ENCODE results near the gene SUPT5H. TPM values are rescaled to one million over a fixed set of nuclear protein-coding genes. Genes with fewer than 3 reads are reported as not detected.

SUPT5H gene
- total and polyA plus RNA-seq, 2 of the 8 experiments (the other 6 are each of a cell fraction or from before 2014, with no cell fraction given) = 77.8 to 111 TPM

GRCh38 chr19:39470724-39471339 lies 25.4 kb downstream of the SUPT5H start:
- H3K9ac ChIP-seq (replicated peaks in 1 of 4; ENCODE audit: extremely low read depth in 1 of 4, low read depth in 3 of 4, low read length in 3 of 4) = no peak overlapping the region
- FAIRE-seq (no peak), DNase-seq (ENCODE audit: low read depth in 1 of 2, low spot score in 2 of 2) (no peak)
- H2BK20ac ChIP-seq (ENCODE audit: low read length) = no peak overlapping the region
- no peak overlapping the region for H3K14ac ChIP-seq (ENCODE audit: insufficient read length)
- H2BK5ac ChIP-seq (ENCODE audit: low read depth, low read length) = no peak overlapping the region
- no peak overlapping the region for H3K4ac ChIP-seq (replicated peaks; ENCODE audit: insufficient read length, low read depth, low read length)
- H3K79me2 ChIP-seq (ENCODE audit: control insufficient read depth in 1 of 2, insufficient read depth in 2 of 2, low read length in 2 of 2) = no peaks in the 10 kb centered on the region
- H3K27ac ChIP-seq (ENCODE audit: low read depth, low read length) = no peak overlapping the region
- H2BK120ac ChIP-seq (replicated peaks; ENCODE audit: low read depth, low read length) = no peak overlapping the region
- peaks cover 39 to 72% (median 66%) of the 10 kb centered on the region in 4 experiments for H3K36me3 ChIP-seq (ENCODE audit: control insufficient read depth in 2 of 4, insufficient read depth in 4 of 4, low read length in 3 of 4)
- ChIA-PET CTCF (ENCODE audit: partially characterized antibody) (interaction anchor here (0.6 to 1.3 kb wide), 4 partner anchors 10 to 63 kb away, joined by 3 to 4 read pairs (median 4); partner anchors contain the start of gene TIMM50), POLR2A (ENCODE audit: partially characterized antibody) (interaction anchor here (0.8 to 1.6 kb wide), 7 partner anchors 22 to 62 kb away, joined by 3 to 7 read pairs (median 4); partner anchors contain the start of genes DLL3, EID2B, RPS16 and SUPT5H)
- H2BK12ac ChIP-seq (ENCODE audit: low read depth, low read length) = no peak overlapping the region
- no peaks in the 10 kb centered on the region; a peak in 1 of 7 replicates for H3K4me1 ChIP-seq (replicated peaks in 1 of 4; ENCODE audit: control insufficient read depth in 3 of 4, insufficient read depth in 4 of 4, low read length in 3 of 4)
- WGBS, 2 experiments (ENCODE audit: extremely low coverage in 1 of 2, insufficient coverage in 1 of 2, insufficient read length in 1 of 2, insufficient replicate concordance in 2 of 2, low coverage in 1 of 2, low lambda C conversion rate in 2 of 2, missing lambda C conversion rate in 1 of 2) = 89% methylated on average over 7 of the region's 7 CpGs; no CpG with 5 or more reads in 1 of the 2 experiments
- H4K20me1 ChIP-seq (replicated peaks in 1 of 2; ENCODE audit: control insufficient read depth in 1 of 2, insufficient read depth in 2 of 2, low read length in 2 of 2) = peaks cover 6 to 19% of the 10 kb centered on the region in 2 experiments
- no peaks in the 10 kb centered on the region; the same call in 1 of the 2 replicates for H3K23me2 ChIP-seq (ENCODE audit: low read depth, low read length)
- H3K23ac ChIP-seq (ENCODE audit: insufficient read length) = no peak overlapping the region
- no peak overlapping the region for H3K56ac ChIP-seq (replicated peaks; ENCODE audit: insufficient read length, low read depth, low read length)
- no peak overlapping the region for H4K91ac ChIP-seq (replicated peaks; ENCODE audit: insufficient read length, low read length)
- H2AFZ ChIP-seq (ENCODE audit: low read length) = no peak overlapping the region
- H2BK15ac ChIP-seq (ENCODE audit: low read length) = no peak overlapping the region
- H2AK5ac ChIP-seq (ENCODE audit: low read depth, low read length) = no peak overlapping the region
- no peaks in the 10 kb centered on the region for H3K9me3 ChIP-seq (ENCODE audit: insufficient read depth in 2 of 2, low read depth in 1 of 2, low read length in 1 of 2)
- no peak overlapping the region for H4K5ac ChIP-seq (ENCODE audit: insufficient read length, low read depth, low read length)
- H4K8ac ChIP-seq (ENCODE audit: extremely low read depth, insufficient read depth, low read length) = no peak overlapping the region
- H3K27me3 ChIP-seq (replicated peaks in 1 of 4; ENCODE audit: control insufficient read depth in 3 of 4, extremely low read depth in 1 of 4, insufficient read depth in 3 of 4, low read length in 3 of 4) = no peaks in the 10 kb centered on the region
- no peak for TF ChIP-seq ASH2L (IDR thresholded peaks at IDR 0.05; ENCODE audit: low read length)
- no peak for TF ChIP-seq EP300 (IDR thresholded peaks at IDR 0.05; ENCODE audit: borderline replicate concordance in 1 of 2, low read depth in 2 of 2, low read length in 2 of 2)
- H3K4me2 ChIP-seq (ENCODE audit: insufficient read depth in 1 of 2, low read depth in 2 of 2, low read length in 2 of 2) = no peak overlapping the region
- H3K79me1 ChIP-seq (ENCODE audit: low read depth, low read length) = peaks cover 7% of the 10 kb centered on the region
- no peak overlapping the region for H3K4me3 ChIP-seq (ENCODE audit: extremely low read depth in 1 of 4, insufficient read depth in 2 of 4, low read depth in 3 of 4, low read length in 4 of 4)
- H3K18ac ChIP-seq (ENCODE audit: extremely low read depth, low read length) = no peak overlapping the region

All from H1 (cell line).